Keratinocyte (primary cell): Measurements from ENCODE around the gene UPF1. TPM values are rescaled to one million over a fixed set of nuclear protein-coding genes. Genes with fewer than 3 reads are reported as not detected.

Experiments used
- DNase-seq: peaks from one replicate; pipeline ENCODE4 v3.0.0-alpha.2; 2011; ENCODE audit warnings: low read depth, missing footprints, low spot score
- FAIRE-seq: peaks from 2 replicates; lab custom pipeline; 2011; peaks lifted over from hg19 to GRCh38; lab: Jason Lieb, UNC
- H2AFZ ChIP-seq: 2 replicates; pipeline ENCODE4 v1.6.0; 2012; ENCODE audit warnings: low read length, control low read depth, inconsistent platforms; ENCODE audit not compliant: control insufficient read depth
- H3K27ac ChIP-seq: 2 replicates; pipeline ENCODE4 v1.5.1; 2011; ENCODE audit warnings: low read length; ENCODE audit not compliant: control insufficient read depth, insufficient read depth
- H3K27me3 ChIP-seq: 3 replicates; pipeline ENCODE4 v1.6.0; 2011; ENCODE audit warnings: low read length; ENCODE audit not compliant: control insufficient read depth, insufficient read depth; ENCODE audit errors: extremely low read depth
- H3K36me3 ChIP-seq, 2 experiments: 2 replicates in 1 of 2; 3 replicates in 1 of 2; pipeline ENCODE4 v1.5.1; 2011; ENCODE audit warnings: low read length in 2 of 2, mild to moderate bottlenecking in 1 of 2; ENCODE audit not compliant: control insufficient read depth in 2 of 2, insufficient read depth in 2 of 2; ENCODE audit errors: extremely low read depth in 1 of 2
- H3K4me1 ChIP-seq: 3 replicates; pipeline ENCODE4 v1.5.1; 2011; ENCODE audit warnings: low read length; ENCODE audit not compliant: control insufficient read depth, insufficient read depth; ENCODE audit errors: extremely low read depth
- H3K4me2 ChIP-seq: 3 replicates; pipeline ENCODE4 v1.6.0; 2011; ENCODE audit warnings: low read depth, low read length; ENCODE audit not compliant: control insufficient read depth, insufficient read depth; ENCODE audit errors: extremely low read depth
- H3K4me3 ChIP-seq, 3 experiments: fragments of 200-600 bp in 1 of 3; sonication (generic) in 1 of 3; 2 replicates in 2 of 3; 3 replicates in 1 of 3; pipeline ENCODE4 v1.5.1; 2011 to 2016; ENCODE audit warnings: low read length in 3 of 3, mild to moderate bottlenecking in 3 of 3, control low read depth in 2 of 3, inconsistent platforms in 1 of 3, low read depth in 1 of 3, mixed read lengths in 1 of 3, mixed run types in 1 of 3, moderate library complexity in 1 of 3; ENCODE audit not compliant: control insufficient read depth in 2 of 3, insufficient read depth in 2 of 3; ENCODE audit errors: extremely low read depth in 1 of 3
- H3K79me2 ChIP-seq: 2 replicates; pipeline ENCODE4 v1.6.0; 2012; ENCODE audit warnings: low read length; ENCODE audit not compliant: control insufficient read depth, insufficient read depth
- H3K9ac ChIP-seq: 3 replicates; pipeline ENCODE4 v1.6.0; 2011; ENCODE audit warnings: low read length; ENCODE audit not compliant: control insufficient read depth, insufficient read depth; ENCODE audit errors: extremely low read depth
- H3K9me1 ChIP-seq: 3 replicates; pipeline ENCODE4 v1.6.0; 2011; ENCODE audit warnings: low read length; ENCODE audit not compliant: control insufficient read depth, insufficient read depth; ENCODE audit errors: extremely low read depth
- H3K9me3 ChIP-seq: 2 replicates; pipeline ENCODE4 v1.5.1; 2012; ENCODE audit warnings: low read depth, low read length; ENCODE audit not compliant: control insufficient read depth
- H4K20me1 ChIP-seq: 3 replicates; pipeline ENCODE4 v1.6.0; 2011; ENCODE audit warnings: low read length; ENCODE audit not compliant: control insufficient read depth, insufficient read depth; ENCODE audit errors: extremely low read depth
- EZH2 ChIP-seq: IDR thresholded peaks from one replicate; pipeline ENCODE4 v1.6.1; 2012; ENCODE audit warnings: inconsistent platforms, mild to moderate bottlenecking, low read length, moderate library complexity
- dilution Hi-C: fragments of 300-500 bp; cut with MboI; formaldehyde crosslinking; loops from one replicate; pipeline ENCODE4 v1.7.0; 2020; ENCODE audit warnings: low sequenced_read_pairs; ENCODE audit not compliant: extremely low pct_ligation_motif_present
- polyA plus RNA-seq, 5 experiments: library from polyadenylated mRNA; depleted of rRNA in 3 of 5; stranded (reverse) in 3 of 5; stranded (forward) in 1 of 5; unstranded in 1 of 5; fragments of >200 nt; gene quantifications; 1 replicate in 1 of 5; 2 replicates in 3 of 5; 3 replicates in 1 of 5; pipeline versions ENCODE4 v1.2.1 to v1.2.3, GENCODE V29; 2011 to 2012; ENCODE audit warnings: missing spikeins in 2 of 5, low read depth in 1 of 5, low replicate concordance in 1 of 5
- TF ChIP-seq, protein P1 (sequence below), 3 experiments: IDR thresholded peaks in 1 of 3; conservative IDR thresholded peaks in 1 of 3; optimal IDR thresholded peaks in 1 of 3; 2 replicates in 2 of 3; 3 replicates in 1 of 3; pipeline versions ENCODE3 to v1.5.1; 2011; ENCODE audit warnings: low read length in 3 of 3, mild to moderate bottlenecking in 3 of 3, moderate library complexity in 2 of 3, control low read depth in 1 of 3, inconsistent platforms in 1 of 3; ENCODE audit not compliant: insufficient read depth in 2 of 3; ENCODE audit errors: extremely low read depth in 1 of 3

Gene UPF1
- polyA plus RNA-seq, 1 donor (not counting 4 experiments of a cell fraction or from before 2014, with no cell fraction given), result 33.7 TPM

DNA sequence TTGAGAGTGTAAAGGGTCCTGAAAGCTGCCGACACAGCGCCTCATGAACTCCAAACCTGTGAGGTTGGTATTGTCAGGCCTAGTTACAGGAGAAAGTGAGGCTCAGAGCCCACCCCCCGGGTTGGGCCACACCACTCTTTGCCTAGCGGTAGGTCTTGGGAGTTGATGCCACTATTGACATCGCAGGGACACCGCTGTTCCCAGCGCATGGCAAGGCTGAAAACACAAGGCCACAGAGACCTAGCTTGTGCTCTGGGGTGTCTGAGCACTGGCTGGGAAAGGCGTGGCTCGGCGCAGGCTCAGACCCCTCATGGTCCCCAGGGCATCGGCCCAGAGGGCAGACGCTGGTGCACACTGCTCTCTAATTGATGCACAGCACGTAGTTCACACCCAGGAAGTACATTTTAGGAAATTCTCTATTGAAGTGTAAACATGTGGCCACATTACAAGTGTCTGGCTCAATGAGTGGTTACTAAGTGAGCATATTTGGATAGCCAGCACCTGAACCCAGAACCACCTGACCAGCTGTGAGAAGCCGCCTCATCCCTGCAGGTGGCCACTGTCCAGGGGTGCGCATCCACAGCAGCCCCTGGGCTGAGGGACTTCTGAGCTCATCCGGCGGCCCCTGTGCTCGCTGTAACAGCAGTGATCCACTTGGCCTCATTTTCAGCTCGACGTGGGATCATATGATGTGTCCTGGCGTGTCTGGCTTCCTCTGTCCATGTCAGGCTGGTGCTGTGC is 27.3 kb downstream of the UPF1 start:
- Histone ChIP-seq H3K9ac (no peak overlapping the region), H3K27me3 (no peaks in the 10 kb centered on the region), H2AFZ (no peak overlapping the region), H4K20me1 (peaks cover 17% of the 10 kb centered on the region), H3K9me1 (no peaks in the 10 kb centered on the region), H3K9me3 (no peaks in the 10 kb centered on the region), H3K79me2 (peaks cover 17% of the 10 kb centered on the region), H3K27ac (no peak overlapping the region), H3K4me3 (no peak overlapping the region), H3K4me2 (no peak overlapping the region), H3K36me3 (peaks cover 65 to 79% of the 10 kb centered on the region in 2 experiments), H3K4me1 (no peaks in the 10 kb centered on the region)
- DNase-seq, result no peak
- FAIRE-seq, result no peak
- dilution Hi-C loops, result no loop called here
- TF ChIP-seq, protein P1, sequence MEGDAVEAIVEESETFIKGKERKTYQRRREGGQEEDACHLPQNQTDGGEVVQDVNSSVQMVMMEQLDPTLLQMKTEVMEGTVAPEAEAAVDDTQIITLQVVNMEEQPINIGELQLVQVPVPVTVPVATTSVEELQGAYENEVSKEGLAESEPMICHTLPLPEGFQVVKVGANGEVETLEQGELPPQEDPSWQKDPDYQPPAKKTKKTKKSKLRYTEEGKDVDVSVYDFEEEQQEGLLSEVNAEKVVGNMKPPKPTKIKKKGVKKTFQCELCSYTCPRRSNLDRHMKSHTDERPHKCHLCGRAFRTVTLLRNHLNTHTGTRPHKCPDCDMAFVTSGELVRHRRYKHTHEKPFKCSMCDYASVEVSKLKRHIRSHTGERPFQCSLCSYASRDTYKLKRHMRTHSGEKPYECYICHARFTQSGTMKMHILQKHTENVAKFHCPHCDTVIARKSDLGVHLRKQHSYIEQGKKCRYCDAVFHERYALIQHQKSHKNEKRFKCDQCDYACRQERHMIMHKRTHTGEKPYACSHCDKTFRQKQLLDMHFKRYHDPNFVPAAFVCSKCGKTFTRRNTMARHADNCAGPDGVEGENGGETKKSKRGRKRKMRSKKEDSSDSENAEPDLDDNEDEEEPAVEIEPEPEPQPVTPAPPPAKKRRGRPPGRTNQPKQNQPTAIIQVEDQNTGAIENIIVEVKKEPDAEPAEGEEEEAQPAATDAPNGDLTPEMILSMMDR (optimal IDR thresholded peaks at IDR 0.05 in 1 of 3, IDR thresholded peaks at IDR 0.05 in 1 of 3, conservative IDR thresholded peaks at IDR 0.05 in 1 of 3; ENCODE audit: extremely low read depth in 1 of 3, insufficient read depth in 2 of 3, low read length in 3 of 3), result no peak
- no peak for TF ChIP-seq EZH2

DNA sequence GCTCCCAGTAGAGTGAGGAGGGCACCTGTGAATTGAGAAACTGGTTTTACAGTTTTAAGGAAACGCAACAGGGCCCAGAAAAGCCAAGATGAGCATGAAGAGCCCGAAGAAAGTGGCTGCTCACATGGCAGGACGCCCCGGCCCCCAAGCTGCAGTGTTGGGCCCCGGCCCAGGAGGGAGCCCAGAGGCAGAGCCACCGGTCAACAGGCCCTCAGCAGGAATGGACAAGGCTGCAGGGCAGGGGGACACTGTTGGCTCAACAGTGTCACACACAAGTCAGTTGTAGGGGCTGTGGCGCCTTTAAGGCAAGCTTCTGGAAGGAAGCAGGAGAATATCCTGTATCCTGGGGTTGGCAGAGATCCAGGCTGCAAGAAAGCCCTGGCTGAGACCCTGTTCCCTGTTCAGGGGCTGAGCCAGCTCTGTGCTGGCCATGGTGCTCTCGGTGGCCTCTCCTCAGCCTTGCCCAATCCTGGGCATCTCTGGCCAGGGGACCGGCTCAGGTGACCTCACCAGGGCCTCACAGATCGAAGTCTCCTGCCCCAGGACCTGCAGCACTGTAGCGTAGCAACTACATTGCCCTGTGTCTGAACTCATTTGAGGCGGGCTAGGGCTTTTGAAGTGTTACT is 28.0 kb downstream of the UPF1 start:
- peaks cover 13% of the 10 kb centered on the region for H4K20me1 ChIP-seq
- FAIRE-seq (no peak), DNase-seq (no peak)
- H3K4me2 ChIP-seq, result no peak overlapping the region
- no peak overlapping the region for H3K27ac ChIP-seq
- no peaks in the 10 kb centered on the region for H3K9me1 ChIP-seq
- no peaks in the 10 kb centered on the region for H3K9me3 ChIP-seq
- peaks cover 10% of the 10 kb centered on the region for H3K79me2 ChIP-seq
- dilution Hi-C loops, result no loop called here
- no peak overlapping the region for H3K4me3 ChIP-seq
- H3K36me3 ChIP-seq, result peaks cover 65 to 75% of the 10 kb centered on the region in 2 experiments
- no peaks in the 10 kb centered on the region for H3K27me3 ChIP-seq
- H3K4me1 ChIP-seq, result no peaks in the 10 kb centered on the region
- H2AFZ ChIP-seq, result no peak overlapping the region
- no peak overlapping the region for H3K9ac ChIP-seq
- TF ChIP-seq EZH2, result no peak
- TF ChIP-seq, protein P1 (optimal IDR thresholded peaks at IDR 0.05 in 1 of 3, IDR thresholded peaks at IDR 0.05 in 1 of 3, conservative IDR thresholded peaks at IDR 0.05 in 1 of 3; ENCODE audit: extremely low read depth in 1 of 3, insufficient read depth in 2 of 3, low read length in 3 of 3), result no peak
